Parathyroid adenoma (tissue), 2 donors: Measurements from ENCODE around the gene FAM53B.

Experiments used
- H2AFZ ChIP-seq: fragments of 300-600 bp; sonication (generic); one replicate; pipeline ENCODE4 v1.7.0; 2017; ENCODE audit warnings: antibody characterized with exemption, mild to moderate bottlenecking
- H3K27ac ChIP-seq: fragments of 300-600 bp; sonication (generic); one replicate; pipeline ENCODE4 v1.7.0; 2017
- H3K27me3 ChIP-seq: fragments of 300-600 bp; sonication (generic); one replicate; pipeline ENCODE4 v1.7.0; 2017; ENCODE audit warnings: low read length; ENCODE audit not compliant: control insufficient read depth, insufficient read depth
- H3K36me3 ChIP-seq: fragments of 300-600 bp; sonication (generic); one replicate; pipeline ENCODE4 v1.7.0; 2017; ENCODE audit warnings: low read length; ENCODE audit not compliant: control insufficient read depth, insufficient read depth
- H3K4me1 ChIP-seq: fragments of 300-600 bp; sonication (generic); one replicate; pipeline ENCODE4 v1.7.0; 2017; ENCODE audit warnings: control low read depth
- H3K4me2 ChIP-seq: fragments of 300-600 bp; sonication (generic); one replicate; pipeline ENCODE4 v1.7.0; 2017; ENCODE audit warnings: low read length
- H3K4me3 ChIP-seq: fragments of 300-600 bp; sonication (generic); one replicate; pipeline ENCODE4 v1.7.0; 2017; ENCODE audit warnings: low read depth, low read length
- H3K79me2 ChIP-seq: fragments of 300-600 bp; sonication (generic); one replicate; pipeline ENCODE4 v1.7.0; 2017; ENCODE audit warnings: control low read depth
- H3K9ac ChIP-seq: fragments of 300-600 bp; sonication (generic); one replicate; pipeline ENCODE4 v1.7.0; 2017; ENCODE audit warnings: mild to moderate bottlenecking
- H3K9me3 ChIP-seq: fragments of 300-600 bp; sonication (generic); one replicate; pipeline ENCODE4 v1.7.0; 2017; ENCODE audit warnings: low read length; ENCODE audit not compliant: control insufficient read depth
- CTCF ChIP-seq: fragments of 300-600 bp; sonication (generic); IDR thresholded peaks from one replicate; pipeline ENCODE4 v1.7.0; 2017; ENCODE audit warnings: antibody characterized with exemption, mild to moderate bottlenecking
- donor health status: primary hyperparathyroidism.

FAM53B gene

GRCh38 chr10:124719213-124719851 lies 24.8 kb downstream of the FAM53B start:
- Histone ChIP-seq H3K4me1 (peaks cover 65% of the 10 kb centered on the region), H3K79me2 (peaks cover 75% of the 10 kb centered on the region), H3K4me2 (no peak overlapping the region), H3K9ac (no peak overlapping the region), H3K27ac (peak overlapping the region; percentile 65), H2AFZ (no peak overlapping the region), H3K9me3 (no peaks in the 10 kb centered on the region), H3K4me3 (no peak overlapping the region), H3K27me3 (no peaks in the 10 kb centered on the region), H3K36me3 (no peaks in the 10 kb centered on the region)
- peak; percentile 35 for TF ChIP-seq CTCF

- no peak for TF ChIP-seq CTCF
- Histone ChIP-seq H3K27ac (peak overlapping the region; percentile 65), H3K4me2 (peak overlapping the region; percentile 1), H3K4me1 (peaks cover 53% of the 10 kb centered on the region), H2AFZ (no peak overlapping the region), H3K27me3 (no peaks in the 10 kb centered on the region), H3K9ac (no peak overlapping the region), H3K79me2 (peaks cover 79% of the 10 kb centered on the region), H3K9me3 (no peaks in the 10 kb centered on the region), H3K4me3 (no peak overlapping the region), H3K36me3 (no peaks in the 10 kb centered on the region)
These were observed 26.1 kb downstream of the FAM53B start for GRCh38 chr10:124717911-124718741.

GRCh38 chr10:124717041-124717757 lies 27.0 kb downstream of the FAM53B start:
- Histone ChIP-seq H3K4me2 (no peak overlapping the region), H3K27ac (peak overlapping the region; percentile 47), H3K36me3 (no peaks in the 10 kb centered on the region), H3K27me3 (no peaks in the 10 kb centered on the region), H2AFZ (no peak overlapping the region), H3K9me3 (no peaks in the 10 kb centered on the region), H3K9ac (no peak overlapping the region), H3K4me1 (peaks cover 49% of the 10 kb centered on the region), H3K79me2 (peaks cover 83% of the 10 kb centered on the region), H3K4me3 (no peak overlapping the region)
- no peak for TF ChIP-seq CTCF

GRCh38 chr10:124716369-124716768 lies 27.8 kb downstream of the FAM53B start:
- H3K4me1 ChIP-seq = peaks cover 46% of the 10 kb centered on the region
- no peak overlapping the region for H3K9ac ChIP-seq
- no peak for TF ChIP-seq CTCF
- H2AFZ ChIP-seq = no peak overlapping the region
- H3K4me2 ChIP-seq = no peak overlapping the region
- H3K4me3 ChIP-seq = no peak overlapping the region
- peak overlapping the region; percentile 47 for H3K27ac ChIP-seq
- peaks cover 83% of the 10 kb centered on the region for H3K79me2 ChIP-seq
- no peaks in the 10 kb centered on the region for H3K36me3 ChIP-seq
- H3K9me3 ChIP-seq = no peaks in the 10 kb centered on the region
- no peaks in the 10 kb centered on the region for H3K27me3 ChIP-seq
